Measurements from ENCODE around the gene MRPL19. TPM values are rescaled to one million over a fixed set of nuclear protein-coding genes. Genes with fewer than 3 reads are reported as not detected.
A peak's percentile ranks its signal among the peaks of the same experiment; 100 is the strongest.
"Not testable (repeated sequence)": the region's sequence is repeated elsewhere in the genome, so short reads cannot be mapped to it uniquely, and the experiment has no call there.

MRPL19 gene
- total RNA-seq, 1 experiment from 2014 or later, result 88.1 TPM

- H3K4me3 ChIP-seq, result no peak overlapping the region
Observed at GRCh38 chr2:75641587-75641986, 5.0 kb upstream of the MRPL19 start.

GRCh38 chr2:75643980-75644379 lies 2.6 kb upstream of the MRPL19 start:
- H3K27me3 ChIP-seq, result no peaks in the 10 kb centered on the region
- H3K36me3 ChIP-seq, result peaks cover 6% of the 10 kb centered on the region
- H3K9me3 ChIP-seq, result no peaks in the 10 kb centered on the region
- no peak for DNase-seq
- no peak overlapping the region for H3K4me3 ChIP-seq

More at GRCh38 chr2:75641587-75641986, 5.0 kb upstream of the MRPL19 start:
- Histone ChIP-seq H3K9me3 (no peaks in the 10 kb centered on the region), H3K36me3 (no peaks in the 10 kb centered on the region), H3K27me3 (peaks cover 2% of the 10 kb centered on the region)
- no peak for DNase-seq

- no peaks in the 10 kb centered on the region for H3K27me3 ChIP-seq
- DNase-seq, result no peak
- H3K9me3 ChIP-seq, result no peaks in the 10 kb centered on the region
- H3K4me3 ChIP-seq, result no peak overlapping the region
- H3K36me3 ChIP-seq, result peaks cover 18% of the 10 kb centered on the region
Observed at GRCh38 chr2:75645643-75646042, 940 bp upstream of the MRPL19 start.

- no peak for DNase-seq
- Histone ChIP-seq H3K4me3 (peak overlapping the region; percentile 92), H3K36me3 (peaks cover 20% of the 10 kb centered on the region), H3K27me3 (no peaks in the 10 kb centered on the region), H3K9me3 (no peaks in the 10 kb centered on the region)
Observed at GRCh38 chr2:75646090-75646582, 447 bp upstream of the MRPL19 start.

GRCh38 chr2:75647771-75648170 lies 1.2 kb downstream of the MRPL19 start:
- no peak for DNase-seq
- H3K27me3 ChIP-seq, result no peaks in the 10 kb centered on the region
- H3K36me3 ChIP-seq, result peaks cover 37% of the 10 kb centered on the region
- H3K9me3 ChIP-seq, result no peaks in the 10 kb centered on the region
- H3K4me3 ChIP-seq, result peak overlapping the region; percentile 92

- no peak overlapping the region for H3K4me3 ChIP-seq
- H3K27me3 ChIP-seq, result no peaks in the 10 kb centered on the region
- H3K36me3 ChIP-seq, result peaks cover 86% of the 10 kb centered on the region
- peaks cover 7% of the 10 kb centered on the region for H3K9me3 ChIP-seq
- DNase-seq, result no peak
Observed at GRCh38 chr2:75654012-75654411, 7.4 kb downstream of the MRPL19 start.

- H3K4me3 ChIP-seq, result no peak overlapping the region
- no peak for DNase-seq
- H3K9me3 ChIP-seq, result peaks cover 10% of the 10 kb centered on the region
- peaks cover 90% of the 10 kb centered on the region for H3K36me3 ChIP-seq
- no peaks in the 10 kb centered on the region for H3K27me3 ChIP-seq
Observed at GRCh38 chr2:75655861-75656260, 9.3 kb downstream of the MRPL19 start.

GRCh38 chr2:75656563-75656962 lies 10.0 kb downstream of the MRPL19 start:
- Histone ChIP-seq H3K36me3 (peaks cover 91% of the 10 kb centered on the region), H3K4me3 (no peak overlapping the region), H3K9me3 (peaks cover 10% of the 10 kb centered on the region), H3K27me3 (no peaks in the 10 kb centered on the region)
- DNase-seq, result no peak

- no peak for DNase-seq
- peaks cover 10% of the 10 kb centered on the region for H3K9me3 ChIP-seq
- H3K36me3 ChIP-seq, result peaks cover 89% of the 10 kb centered on the region
- no peaks in the 10 kb centered on the region for H3K27me3 ChIP-seq
- H3K4me3 ChIP-seq, result no peak overlapping the region
Observed at GRCh38 chr2:75657798-75658197, 11.2 kb downstream of the MRPL19 start.

GRCh38 chr2:75666911-75667310 lies 20.3 kb downstream of the MRPL19 start:
- H3K4me3 ChIP-seq, result no peak overlapping the region
- H3K36me3 ChIP-seq, result peaks cover 45% of the 10 kb centered on the region
- no peaks in the 10 kb centered on the region for H3K27me3 ChIP-seq
- no peak for DNase-seq
- no peaks in the 10 kb centered on the region for H3K9me3 ChIP-seq

- Histone ChIP-seq H3K27me3 (no peaks in the 10 kb centered on the region), H3K4me3 (no peak overlapping the region), H3K36me3 (peaks cover 44% of the 10 kb centered on the region), H3K9me3 (no peaks in the 10 kb centered on the region)
- DNase-seq, result no peak
Observed at GRCh38 chr2:75667884-75668283, 21.3 kb downstream of the MRPL19 start.

- peaks cover 29% of the 10 kb centered on the region for H3K36me3 ChIP-seq
- H3K27me3 ChIP-seq, H3K9me3 ChIP-seq, H3K4me3 ChIP-seq, DNase-seq: not testable (repeated sequence)
Observed at GRCh38 chr2:75675423-75675822, 28.8 kb downstream of the MRPL19 start.

GRCh38 chr2:75675908-75676307 lies 29.3 kb downstream of the MRPL19 start:
- H3K4me3 ChIP-seq, result no peak overlapping the region
- H3K36me3 ChIP-seq, result peaks cover 24% of the 10 kb centered on the region
- no peaks in the 10 kb centered on the region for H3K9me3 ChIP-seq
- H3K27me3 ChIP-seq, result no peaks in the 10 kb centered on the region
- no peak for DNase-seq

- Histone ChIP-seq H3K36me3 (peaks cover 18% of the 10 kb centered on the region), H3K9me3 (no peaks in the 10 kb centered on the region), H3K4me3 (no peak overlapping the region), H3K27me3 (no peaks in the 10 kb centered on the region)
- no peak for DNase-seq
Observed at GRCh38 chr2:75676464-75676863, 29.9 kb downstream of the MRPL19 start.

GRCh38 chr2:75679556-75679955 lies 33.0 kb downstream of the MRPL19 start:
- DNase-seq, result no peak
- no peak overlapping the region for H3K4me3 ChIP-seq

GRCh38 chr2:75680402-75680801 lies 33.8 kb downstream of the MRPL19 start:
- no peak overlapping the region for H3K4me3 ChIP-seq
- DNase-seq, result no peak
- no peaks in the 10 kb centered on the region for H3K27me3 ChIP-seq
- no peaks in the 10 kb centered on the region for H3K9me3 ChIP-seq
- H3K36me3 ChIP-seq, result peaks cover 20% of the 10 kb centered on the region

More at GRCh38 chr2:75679556-75679955, 33.0 kb downstream of the MRPL19 start:
- Histone ChIP-seq H3K9me3 (no peaks in the 10 kb centered on the region), H3K27me3 (no peaks in the 10 kb centered on the region), H3K36me3 (peaks cover 14% of the 10 kb centered on the region)

GRCh38 chr2:75683430-75683829 lies 36.8 kb downstream of the MRPL19 start:
- not testable (repeated sequence) for H3K4me3 ChIP-seq, H3K9me3 ChIP-seq, DNase-seq, H3K27me3 ChIP-seq
- peaks cover 24% of the 10 kb centered on the region for H3K36me3 ChIP-seq

- DNase-seq, result no peak
- H3K4me3 ChIP-seq, result no peak overlapping the region
- H3K36me3 ChIP-seq, result peaks cover 53% of the 10 kb centered on the region
- no peaks in the 10 kb centered on the region for H3K27me3 ChIP-seq
- H3K9me3 ChIP-seq, result no peaks in the 10 kb centered on the region
Observed at GRCh38 chr2:75688196-75688595, 41.6 kb downstream of the MRPL19 start.

- DNase-seq, result no peak
- H3K27me3 ChIP-seq, result no peaks in the 10 kb centered on the region
Observed at GRCh38 chr2:75698918-75699317, 52.3 kb downstream of the MRPL19 start.

More at GRCh38 chr2:75698918-75699317, 52.3 kb downstream of the MRPL19 start:
- Histone ChIP-seq H3K4me3 (no peak overlapping the region), H3K9me3 (no peaks in the 10 kb centered on the region), H3K36me3 (peaks cover 53% of the 10 kb centered on the region)
